Measurements from ENCODE around the gene CASS4.

Gene CASS4

GRCh38 chr20:56442389-56443365, 30.6 kb downstream of the CASS4 start:
- H3K9me3 Mint-ChIP-seq, result no peaks in the 10 kb centered on the region
- H3K27me3 Mint-ChIP-seq, result no peaks in the 10 kb centered on the region
- DNase-seq, result peak in 1 of 2 donors; percentile 26
- H3K4me3 Mint-ChIP-seq, result peak overlapping the region; percentile 44 to 56
- peak overlapping the region; percentile 68 to 90 for H3K27ac Mint-ChIP-seq
- ATAC-seq, result peak; percentile 26
- H3K4me1 Mint-ChIP-seq, result peaks cover 61% of the 10 kb centered on the region

DNA sequence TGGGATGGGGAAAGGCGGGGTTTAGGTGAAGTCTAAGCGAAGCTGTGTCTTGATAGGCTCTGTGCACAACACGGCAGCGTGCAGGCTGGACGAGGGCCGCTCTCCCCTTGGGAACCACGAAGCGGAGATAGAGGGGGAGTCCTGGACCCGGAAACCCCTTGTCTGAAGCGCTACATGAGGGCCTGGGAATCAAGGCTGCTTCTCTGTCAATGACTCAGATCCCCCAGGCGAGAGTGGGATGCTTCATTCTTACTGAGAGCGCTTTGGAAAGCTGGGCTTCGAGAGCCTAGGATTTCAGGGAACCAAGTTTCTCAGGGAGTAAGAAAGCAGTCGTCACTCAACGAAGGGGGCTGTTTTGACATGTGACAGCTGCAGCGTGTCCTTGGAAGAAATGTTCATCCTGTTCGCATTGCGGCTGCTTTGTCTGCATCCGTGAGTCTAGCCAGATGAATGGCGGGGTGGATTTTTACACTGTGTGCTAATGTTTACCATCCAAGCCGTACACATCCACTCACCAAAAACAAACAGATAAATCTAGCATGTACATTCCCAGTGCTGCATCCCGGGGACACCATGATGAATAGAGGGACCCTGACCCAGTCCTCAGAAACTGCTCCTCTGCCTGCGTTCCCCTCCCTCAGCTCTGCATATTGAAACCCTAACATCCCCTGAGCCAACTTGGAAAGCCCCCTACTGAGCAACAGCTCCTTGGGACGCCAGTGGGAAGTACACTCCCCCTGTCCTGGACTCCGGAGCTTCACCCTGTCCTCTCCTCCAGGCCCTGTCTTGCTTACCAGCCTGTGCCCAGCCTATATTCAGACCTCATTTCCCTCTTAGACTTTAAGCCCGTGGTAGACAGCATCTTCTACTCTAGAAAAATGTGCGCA, 31.8 kb downstream of the CASS4 start:
- Mint-ChIP-seq H3K4me1 (peaks cover 50% of the 10 kb centered on the region), H3K27ac (peak overlapping the region in 1 of 2 donors; percentile 41), H3K9me3 (no peaks in the 10 kb centered on the region), H3K4me3 (no peak overlapping the region), H3K27me3 (no peaks in the 10 kb centered on the region)
- DNase-seq (no peak), ATAC-seq (no peak)

DNA sequence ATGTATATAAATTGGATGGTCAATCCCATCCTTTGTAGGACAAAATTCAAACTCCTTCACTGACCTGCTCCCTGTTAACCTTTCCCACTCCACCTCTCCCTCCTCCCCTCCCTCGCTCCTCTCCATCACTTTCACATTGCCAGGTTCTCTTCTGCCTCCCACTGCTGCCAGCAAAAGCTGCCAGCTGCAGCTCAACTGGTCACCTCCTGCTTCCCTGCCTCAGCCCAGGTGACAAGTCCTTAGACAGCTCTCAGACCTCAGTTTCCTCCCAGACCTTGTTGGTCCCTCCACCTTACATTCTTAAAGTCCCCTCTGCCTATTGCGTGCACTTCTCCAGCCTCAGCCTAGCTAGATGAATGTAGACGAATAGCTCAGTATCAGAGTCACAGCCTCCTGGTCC, 33.1 kb downstream of the CASS4 start:
- Mint-ChIP-seq H3K27me3 (no peaks in the 10 kb centered on the region), H3K9me3 (no peaks in the 10 kb centered on the region), H3K4me1 (peaks cover 38% of the 10 kb centered on the region), H3K4me3 (no peak overlapping the region), H3K27ac (peak overlapping the region in 1 of 2 donors; percentile 4)
- no peak for ATAC-seq
- DNase-seq, result no peak

DNA sequence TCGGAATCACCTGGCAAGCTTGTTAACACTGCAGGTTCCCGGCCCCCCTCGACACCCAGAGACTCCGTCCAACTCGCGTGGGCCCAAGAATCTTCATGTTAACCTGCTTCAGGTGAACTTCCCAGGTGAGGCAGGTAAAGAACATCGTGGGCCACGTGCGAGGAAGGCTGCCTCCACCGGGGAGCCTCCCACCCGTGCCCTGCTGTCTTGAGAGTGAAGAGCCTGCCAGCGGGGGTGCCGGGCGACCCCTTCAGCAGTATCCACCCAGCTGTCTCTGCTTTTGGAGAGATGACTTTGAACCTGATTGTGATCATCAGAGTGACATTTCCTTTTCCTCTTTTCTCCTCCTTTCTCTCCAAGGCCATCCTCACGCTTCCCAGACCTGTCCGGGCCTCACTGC, 33.5 kb downstream of the CASS4 start:
- no peak overlapping the region for H3K4me3 Mint-ChIP-seq
- no peak for DNase-seq
- no peaks in the 10 kb centered on the region for H3K27me3 Mint-ChIP-seq
- peak overlapping the region in 1 of 2 donors; percentile 37 for H3K27ac Mint-ChIP-seq
- H3K9me3 Mint-ChIP-seq, result no peaks in the 10 kb centered on the region
- H3K4me1 Mint-ChIP-seq, result peaks cover 34% of the 10 kb centered on the region
- no peak for ATAC-seq

DNA sequence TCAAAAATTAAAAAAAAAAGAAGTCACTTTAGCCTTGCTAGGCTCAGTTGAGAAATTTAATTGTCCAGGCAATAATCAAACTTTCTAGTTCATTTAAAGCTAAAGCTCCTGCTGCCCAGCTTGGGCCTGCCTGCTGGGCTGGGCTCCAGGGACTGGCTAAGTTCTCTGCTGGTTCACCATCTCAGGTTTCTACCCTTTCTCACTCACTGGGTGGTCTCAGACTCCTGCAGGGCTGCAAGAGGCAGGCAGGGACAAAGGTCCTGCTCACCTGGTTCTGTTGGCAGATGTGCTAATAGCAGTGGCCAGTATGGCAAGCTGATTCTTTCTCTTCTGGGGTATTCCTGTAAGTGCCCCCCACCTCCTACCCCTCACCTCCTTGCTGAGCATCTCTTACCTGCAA, 35.2 kb downstream of the CASS4 start:
- Mint-ChIP-seq H3K4me1 (peaks cover 24% of the 10 kb centered on the region), H3K27ac (peak overlapping the region in 1 of 2 donors; percentile 77), H3K27me3 (no peaks in the 10 kb centered on the region), H3K4me3 (no peak overlapping the region), H3K9me3 (no peaks in the 10 kb centered on the region)
- ATAC-seq (no peak), DNase-seq (no peak)

DNA sequence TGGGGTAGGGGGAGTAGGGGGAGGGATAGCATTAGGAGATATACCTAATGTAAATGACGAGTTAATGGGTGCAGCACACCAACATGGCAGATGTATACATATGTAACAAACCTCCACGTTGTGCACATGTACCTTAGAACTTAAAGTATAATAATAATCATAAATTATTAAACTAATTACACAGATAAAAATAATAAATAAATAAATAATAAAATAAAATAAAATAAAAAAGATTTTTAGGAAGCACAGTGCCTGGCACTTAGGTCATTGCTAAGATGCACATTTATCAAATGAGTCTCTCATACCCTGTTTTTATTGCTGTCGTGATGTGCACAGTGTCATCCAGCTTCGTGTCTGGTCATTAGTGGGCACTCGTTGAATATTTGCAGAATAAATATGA, 37.4 kb downstream of the CASS4 start:
- no peak overlapping the region for H3K27ac Mint-ChIP-seq
- H3K9me3 Mint-ChIP-seq, result no peaks in the 10 kb centered on the region
- H3K27me3 Mint-ChIP-seq, result no peaks in the 10 kb centered on the region
- peaks cover 19% of the 10 kb centered on the region for H3K4me1 Mint-ChIP-seq
- H3K4me3 Mint-ChIP-seq, result no peak overlapping the region
- ATAC-seq (no peak), DNase-seq (no peak)

DNA sequence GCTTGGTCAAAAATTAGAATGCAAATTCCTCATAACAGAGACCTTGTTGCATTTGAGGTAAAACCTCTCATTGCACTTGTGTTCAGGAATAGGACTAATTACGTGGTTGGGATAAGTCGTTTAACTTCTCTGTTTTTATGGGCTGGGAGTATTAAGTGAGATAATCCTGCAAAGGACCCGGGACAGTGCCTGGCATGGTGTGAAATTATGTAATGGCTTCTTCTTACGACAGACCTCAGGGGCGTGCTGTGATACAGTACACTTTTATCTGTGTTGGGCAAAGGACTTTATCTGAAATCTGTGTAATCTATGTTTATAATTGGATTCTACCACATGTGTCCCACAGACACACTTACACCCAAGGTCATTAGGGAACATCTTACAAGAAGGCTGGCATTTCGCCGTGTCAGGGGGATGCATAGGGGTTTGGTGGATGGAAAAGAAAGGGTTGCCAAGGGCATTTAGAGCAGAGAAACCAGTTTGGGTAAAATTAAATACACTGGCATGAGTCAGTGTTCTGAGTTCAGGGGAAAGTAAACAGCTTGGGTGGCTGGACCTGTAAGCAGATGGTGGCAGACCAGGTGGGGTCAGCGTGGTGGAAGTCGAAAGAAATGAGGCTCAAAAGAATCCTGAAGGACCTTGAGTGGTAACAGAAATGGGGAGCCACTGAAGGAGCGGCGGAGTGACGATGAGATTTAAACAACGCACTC, 39.2 kb downstream of the CASS4 start:
- Mint-ChIP-seq H3K27ac (peak overlapping the region in 1 of 2 donors; percentile 53), H3K27me3 (no peaks in the 10 kb centered on the region), H3K4me3 (no peak overlapping the region), H3K9me3 (no peaks in the 10 kb centered on the region), H3K4me1 (peaks cover 30% of the 10 kb centered on the region)
- no peak for DNase-seq
- no peak for ATAC-seq

DNA sequence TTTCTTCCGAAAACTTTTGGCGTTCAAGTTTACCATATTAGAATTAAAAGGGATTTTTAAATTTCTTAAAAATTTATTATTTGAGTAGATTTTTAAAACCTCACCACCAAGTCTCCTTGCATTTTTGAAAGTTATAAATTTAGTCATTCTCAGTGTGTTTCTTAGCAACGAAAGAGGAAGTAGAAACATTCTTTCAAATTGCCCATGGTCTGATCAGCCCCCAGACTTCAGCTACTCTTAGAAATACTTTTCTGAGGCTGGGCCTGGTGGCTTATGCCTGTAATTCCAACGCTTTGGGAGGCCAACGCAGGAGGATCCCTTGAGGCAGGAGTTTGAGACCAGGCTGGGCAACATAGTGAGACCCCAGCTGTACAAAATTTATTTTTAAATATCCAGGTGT, 41.3 kb downstream of the CASS4 start:
- Mint-ChIP-seq H3K4me1 (peaks cover 34% of the 10 kb centered on the region), H3K27ac (peak overlapping the region in 1 of 2 donors; percentile 89), H3K27me3 (no peaks in the 10 kb centered on the region), H3K4me3 (peak overlapping the region in 1 of 2 donors; percentile 42), H3K9me3 (no peaks in the 10 kb centered on the region)
- DNase-seq (no peak), ATAC-seq (no peak)

DNA sequence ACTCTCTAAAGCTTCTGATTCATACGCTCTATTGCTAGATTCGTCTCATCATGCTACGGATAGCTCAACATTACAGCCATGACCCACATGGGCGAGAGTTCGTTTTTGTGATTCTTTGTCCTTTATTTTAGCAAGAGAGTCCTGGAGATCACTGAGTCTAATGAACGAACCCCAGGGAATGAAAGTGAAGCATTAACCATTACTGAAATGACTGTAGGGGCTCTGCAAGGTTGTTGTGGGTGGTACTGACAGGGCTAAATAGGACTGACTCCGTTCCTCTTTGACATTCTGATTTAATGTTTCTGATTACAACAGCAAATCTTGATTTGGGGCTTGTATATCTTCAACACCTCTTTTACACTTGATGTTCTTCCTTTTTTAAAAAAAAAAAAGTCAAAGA, 42.7 kb downstream of the CASS4 start:
- DNase-seq (peak in 1 of 2 donors; percentile 39), ATAC-seq (peak; percentile 97)
- Mint-ChIP-seq H3K27ac (peak overlapping the region; percentile 90 to 97), H3K9me3 (no peaks in the 10 kb centered on the region), H3K27me3 (no peaks in the 10 kb centered on the region), H3K4me3 (peak overlapping the region; percentile 4 to 60), H3K4me1 (peaks cover 34% of the 10 kb centered on the region)

DNA sequence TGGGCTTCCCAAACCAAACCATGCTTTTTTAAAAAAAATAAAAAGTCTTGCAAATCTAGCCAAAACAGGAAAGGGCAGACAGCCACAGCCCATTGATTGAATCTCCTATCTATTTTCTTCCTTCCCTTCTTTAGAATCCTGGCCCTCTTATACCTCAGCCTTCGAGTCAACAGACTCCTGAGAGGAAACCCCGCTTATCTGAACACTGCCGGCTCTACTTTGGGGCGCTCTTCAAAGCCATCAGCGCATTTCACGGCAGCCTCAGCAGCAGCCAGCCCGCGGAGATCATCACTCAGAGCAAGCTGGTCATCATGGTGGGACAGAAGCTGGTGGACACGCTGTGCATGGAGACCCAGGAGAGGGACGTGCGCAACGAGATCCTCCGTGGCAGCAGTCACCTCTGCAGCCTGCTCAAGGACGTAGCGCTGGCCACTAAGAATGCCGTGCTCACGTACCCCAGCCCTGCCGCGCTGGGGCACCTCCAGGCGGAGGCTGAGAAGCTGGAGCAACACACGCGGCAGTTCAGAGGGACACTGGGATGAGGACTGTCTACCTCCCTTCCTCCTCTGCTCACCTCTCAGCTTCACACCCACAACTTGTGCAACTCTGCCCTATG, 46.3 kb downstream of the CASS4 start:
- no peaks in the 10 kb centered on the region for H3K27me3 Mint-ChIP-seq
- peaks cover 58% of the 10 kb centered on the region for H3K4me1 Mint-ChIP-seq
- ATAC-seq (no peak), DNase-seq (no peak)
- no peak overlapping the region for H3K4me3 Mint-ChIP-seq
- no peak overlapping the region for H3K27ac Mint-ChIP-seq
- H3K9me3 Mint-ChIP-seq, result no peaks in the 10 kb centered on the region

GRCh38 chr20:56460459-56460858, 48.4 kb downstream of the CASS4 start:
- DNase-seq, result peak; percentile 10 to 65
- Mint-ChIP-seq H3K4me3 (no peak overlapping the region), H3K9me3 (no peaks in the 10 kb centered on the region)

GRCh38 chr20:56461576-56461975, 49.5 kb downstream of the CASS4 start:
- H3K27me3 Mint-ChIP-seq, result no peaks in the 10 kb centered on the region
- H3K4me1 Mint-ChIP-seq, result peaks cover 51% of the 10 kb centered on the region
- no peak for ATAC-seq
- no peak overlapping the region for H3K27ac Mint-ChIP-seq
- no peaks in the 10 kb centered on the region for H3K9me3 Mint-ChIP-seq
- no peak overlapping the region for H3K4me3 Mint-ChIP-seq
- DNase-seq, result no peak

More at GRCh38 chr20:56460459-56460858, 48.4 kb downstream of the CASS4 start:
- Mint-ChIP-seq H3K27ac (peak overlapping the region in 1 of 2 donors; percentile 80), H3K27me3 (no peaks in the 10 kb centered on the region), H3K4me1 (peaks cover 52% of the 10 kb centered on the region)
- ATAC-seq, result peak; percentile 99

GRCh38 chr20:56463428-56463827, 51.4 kb downstream of the CASS4 start:
- no peak overlapping the region for H3K27ac Mint-ChIP-seq
- peak; percentile 21 for ATAC-seq
- H3K4me3 Mint-ChIP-seq, result peak overlapping the region; percentile 27 to 40
- DNase-seq, result peak in 1 of 2 donors; percentile 32
- H3K4me1 Mint-ChIP-seq, result peaks cover 51% of the 10 kb centered on the region
- no peaks in the 10 kb centered on the region for H3K9me3 Mint-ChIP-seq
- no peaks in the 10 kb centered on the region for H3K27me3 Mint-ChIP-seq

DNA sequence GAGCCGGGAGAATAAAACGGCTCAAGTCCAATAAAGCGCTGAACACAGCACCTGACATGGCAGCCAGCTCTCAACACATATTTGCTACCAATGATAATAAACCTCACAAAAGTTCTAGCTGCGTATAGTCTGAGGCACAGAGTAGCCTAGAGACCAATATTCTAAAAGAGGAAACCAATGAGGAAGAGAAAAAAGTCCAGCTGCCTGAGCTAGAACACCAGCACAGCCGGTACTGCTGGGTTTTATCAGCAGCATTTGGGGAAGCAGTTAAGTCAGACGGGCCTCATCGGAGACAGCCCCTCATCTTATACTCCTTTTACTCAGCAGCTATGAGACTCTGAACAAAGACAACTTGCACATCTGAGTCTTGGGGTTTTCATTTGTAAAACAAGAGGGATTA, 53.9 kb downstream of the CASS4 start:
- H3K27me3 Mint-ChIP-seq, result no peaks in the 10 kb centered on the region
- H3K9me3 Mint-ChIP-seq, result no peaks in the 10 kb centered on the region
- DNase-seq (no peak), ATAC-seq (no peak)
- no peak overlapping the region for H3K4me3 Mint-ChIP-seq
- H3K27ac Mint-ChIP-seq, result no peak overlapping the region
- peaks cover 68% of the 10 kb centered on the region for H3K4me1 Mint-ChIP-seq

GRCh38 chr20:56467968-56468315, 55.9 kb downstream of the CASS4 start:
- peak overlapping the region; percentile 99 to 100 for H3K4me3 Mint-ChIP-seq
- DNase-seq (no peak), ATAC-seq (no peak)
- H3K27me3 Mint-ChIP-seq, result no peaks in the 10 kb centered on the region
- peaks cover 59% of the 10 kb centered on the region for H3K4me1 Mint-ChIP-seq
- no peaks in the 10 kb centered on the region for H3K9me3 Mint-ChIP-seq
- H3K27ac Mint-ChIP-seq, result peak overlapping the region; percentile 99 to 100
